Subcutaneous abdominal adipose tissue (tissue), 5 donors: ENCODE data around the gene TENT4B.
"Not testable (repeated sequence)": the region's sequence is repeated elsewhere in the genome, so short reads cannot be mapped to it uniquely, and the experiment has no call there.

ENCODE experiments used
- H3K27ac ChIP-seq: one replicate; pipeline ENCODE4 v1.7.0; 2013; ENCODE audit warnings: low read depth, mild to moderate bottlenecking, inconsistent platforms, low read length, moderate library complexity
- H3K27me3 ChIP-seq, 5 donors: one replicate each; pipeline ENCODE4 v1.7.0; 2013; ENCODE audit warnings: low read length in 5 of 5, inconsistent platforms in 1 of 5; ENCODE audit not compliant: control insufficient read depth in 5 of 5, insufficient read depth in 4 of 5
- H3K36me3 ChIP-seq, 5 donors: one replicate each; pipeline ENCODE4 v1.7.0; 2013; ENCODE audit warnings: low read length in 5 of 5; ENCODE audit not compliant: control insufficient read depth in 5 of 5, insufficient read depth in 5 of 5
- H3K4me1 ChIP-seq, 5 donors: one replicate each; pipeline ENCODE4 v1.7.0; 2013; ENCODE audit warnings: low read length in 5 of 5, mild to moderate bottlenecking in 3 of 5, moderate library complexity in 1 of 5; ENCODE audit not compliant: control insufficient read depth in 5 of 5, insufficient read depth in 5 of 5
- H3K4me3 ChIP-seq, 5 donors: one replicate each; pipeline ENCODE4 v1.7.0; 2013; ENCODE audit warnings: low read length in 5 of 5, low read depth in 1 of 5
- H3K9ac ChIP-seq, 5 donors: one replicate each; pipeline ENCODE4 v1.7.0; 2013; ENCODE audit warnings: low read length in 5 of 5, mild to moderate bottlenecking in 4 of 5, moderate library complexity in 3 of 5
- H3K9me3 ChIP-seq, 5 donors: one replicate each; pipeline ENCODE4 v1.7.0; 2013; ENCODE audit warnings: low read length in 5 of 5; ENCODE audit not compliant: control insufficient read depth in 5 of 5
- donor health status: healthy.
- donor health status: healthy.
- donor health status: healthy.
- donor health status: healthy.
- donor health status: healthy.

TENT4B gene

GRCh38 chr16:50171773-50172172 is 18.7 kb downstream of the TENT4B start:
- H3K9ac ChIP-seq, H3K36me3 ChIP-seq, H3K27ac ChIP-seq, H3K27me3 ChIP-seq, H3K4me3 ChIP-seq, H3K9me3 ChIP-seq: not testable (repeated sequence)
- H3K4me1 ChIP-seq, result peaks cover 2 to 14% (median 12%) of the 10 kb centered on the region in 5 donors

GRCh38 chr16:50172195-50172922 is 19.3 kb downstream of the TENT4B start:
- H3K9me3 ChIP-seq, result peaks cover 0 to 2% (median 0%) of the 10 kb centered on the region in 5 donors
- H3K36me3 ChIP-seq, result no peaks in the 10 kb centered on the region
- no peak overlapping the region for H3K27ac ChIP-seq
- no peaks in the 10 kb centered on the region for H3K27me3 ChIP-seq
- H3K9ac ChIP-seq, result no peak overlapping the region
- no peak overlapping the region for H3K4me3 ChIP-seq
- H3K4me1 ChIP-seq, result peaks cover 2 to 14% (median 12%) of the 10 kb centered on the region in 5 donors

GRCh38 chr16:50173316-50173715 is 20.2 kb downstream of the TENT4B start:
- H3K4me1 ChIP-seq, result peaks cover 2 to 14% (median 12%) of the 10 kb centered on the region in 5 donors

GRCh38 chr16:50178491-50178941 is 25.4 kb downstream of the TENT4B start:
- Histone ChIP-seq H3K27me3 (no peaks in the 10 kb centered on the region), H3K36me3 (no peaks in the 10 kb centered on the region), H3K9me3 (peaks cover 0 to 2% (median 0%) of the 10 kb centered on the region in 5 donors), H3K4me3 (no peak overlapping the region), H3K4me1 (peaks cover 0 to 4% (median 0%) of the 10 kb centered on the region in 5 donors), H3K27ac (no peak overlapping the region), H3K9ac (no peak overlapping the region)

More at GRCh38 chr16:50173316-50173715, 20.2 kb downstream of the TENT4B start:
- Histone ChIP-seq H3K36me3 (no peaks in the 10 kb centered on the region), H3K9ac (no peak overlapping the region), H3K4me3 (no peak overlapping the region), H3K27ac (no peak overlapping the region), H3K27me3 (no peaks in the 10 kb centered on the region), H3K9me3 (peaks cover 0 to 2% (median 0%) of the 10 kb centered on the region in 5 donors)

GRCh38 chr16:50182441-50182840 is 29.3 kb downstream of the TENT4B start:
- Histone ChIP-seq H3K9ac (no peak overlapping the region), H3K36me3 (no peaks in the 10 kb centered on the region), H3K4me1 (peaks cover 0 to 5% (median 3%) of the 10 kb centered on the region in 5 donors), H3K9me3 (no peaks in the 10 kb centered on the region), H3K27ac (no peak overlapping the region), H3K4me3 (no peak overlapping the region), H3K27me3 (no peaks in the 10 kb centered on the region)

- Histone ChIP-seq H3K4me3 (no peak overlapping the region), H3K9me3 (no peaks in the 10 kb centered on the region), H3K36me3 (no peaks in the 10 kb centered on the region), H3K4me1 (peaks cover 0 to 5% (median 3%) of the 10 kb centered on the region in 5 donors), H3K9ac (no peak overlapping the region), H3K27ac (no peak overlapping the region), H3K27me3 (no peaks in the 10 kb centered on the region)
Measured at GRCh38 chr16:50183316-50183715, 30.2 kb downstream of the TENT4B start.

- Histone ChIP-seq H3K27me3 (no peaks in the 10 kb centered on the region), H3K27ac (no peak overlapping the region), H3K4me3 (no peak overlapping the region), H3K36me3 (no peaks in the 10 kb centered on the region), H3K9me3 (no peaks in the 10 kb centered on the region), H3K4me1 (peaks cover 0 to 11% (median 3%) of the 10 kb centered on the region in 5 donors), H3K9ac (no peak overlapping the region)
Measured at GRCh38 chr16:50185005-50185505, 31.9 kb downstream of the TENT4B start.

GRCh38 chr16:50188619-50189136 is 35.6 kb downstream of the TENT4B start:
- H3K27me3 ChIP-seq, result no peaks in the 10 kb centered on the region
- H3K9me3 ChIP-seq, result no peaks in the 10 kb centered on the region
- no peaks in the 10 kb centered on the region for H3K36me3 ChIP-seq
- no peak overlapping the region for H3K4me3 ChIP-seq
- peaks cover 0 to 8% (median 3%) of the 10 kb centered on the region in 5 donors for H3K4me1 ChIP-seq
- no peak overlapping the region for H3K9ac ChIP-seq
- no peak overlapping the region for H3K27ac ChIP-seq

GRCh38 chr16:50190292-50190691 is 37.2 kb downstream of the TENT4B start:
- H3K9ac ChIP-seq, result no peak overlapping the region
- H3K9me3 ChIP-seq, result no peaks in the 10 kb centered on the region
- no peak overlapping the region for H3K4me3 ChIP-seq
- no peak overlapping the region for H3K27ac ChIP-seq
- no peaks in the 10 kb centered on the region for H3K36me3 ChIP-seq
- H3K4me1 ChIP-seq, result peaks cover 0 to 9% (median 4%) of the 10 kb centered on the region in 5 donors
- no peaks in the 10 kb centered on the region for H3K27me3 ChIP-seq

GRCh38 chr16:50192386-50193050 is 39.4 kb downstream of the TENT4B start:
- no peaks in the 10 kb centered on the region for H3K36me3 ChIP-seq
- H3K4me3 ChIP-seq, result no peak overlapping the region
- no peaks in the 10 kb centered on the region for H3K9me3 ChIP-seq
- peaks cover 0 to 15% (median 8%) of the 10 kb centered on the region in 5 donors for H3K4me1 ChIP-seq
- no peaks in the 10 kb centered on the region for H3K27me3 ChIP-seq
- no peak overlapping the region for H3K27ac ChIP-seq
- H3K9ac ChIP-seq, result no peak overlapping the region
